ENCODE data around the gene VPS8.
A peak's percentile ranks its signal among the peaks of the same experiment; 100 is the strongest.
"Not testable (repeated sequence)": the region's sequence is repeated elsewhere in the genome, so short reads cannot be mapped to it uniquely, and the experiment has no call there.

The VPS8 gene

DNA sequence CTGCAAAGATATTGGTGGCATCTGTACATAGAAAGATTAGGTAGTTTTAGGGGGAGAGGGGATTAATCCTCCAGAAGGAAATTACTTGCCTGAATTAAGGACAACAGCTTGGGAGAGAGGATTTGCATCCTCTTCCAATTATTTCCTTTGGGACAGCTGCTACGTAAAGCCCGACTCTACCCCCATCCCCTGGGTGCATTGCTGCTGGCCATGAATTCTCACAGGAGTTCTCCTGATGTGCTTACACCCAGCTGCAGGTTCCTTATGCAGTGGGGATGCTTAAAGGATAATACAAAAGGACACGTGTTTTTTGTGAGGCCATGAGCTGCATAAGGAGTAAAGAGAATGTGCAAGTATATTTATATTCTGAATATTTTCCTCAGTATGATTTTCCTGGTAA is 132.3 kb downstream of the VPS8 start:
- Mint-ChIP-seq H3K27me3 (no peaks in the 10 kb centered on the region), H3K4me3 (no peak overlapping the region), H3K9me3 (no peaks in the 10 kb centered on the region), H3K4me1 (peaks cover 4% of the 10 kb centered on the region), H3K27ac (no peak overlapping the region), H3K36me3 (peaks cover 21% of the 10 kb centered on the region)

DNA sequence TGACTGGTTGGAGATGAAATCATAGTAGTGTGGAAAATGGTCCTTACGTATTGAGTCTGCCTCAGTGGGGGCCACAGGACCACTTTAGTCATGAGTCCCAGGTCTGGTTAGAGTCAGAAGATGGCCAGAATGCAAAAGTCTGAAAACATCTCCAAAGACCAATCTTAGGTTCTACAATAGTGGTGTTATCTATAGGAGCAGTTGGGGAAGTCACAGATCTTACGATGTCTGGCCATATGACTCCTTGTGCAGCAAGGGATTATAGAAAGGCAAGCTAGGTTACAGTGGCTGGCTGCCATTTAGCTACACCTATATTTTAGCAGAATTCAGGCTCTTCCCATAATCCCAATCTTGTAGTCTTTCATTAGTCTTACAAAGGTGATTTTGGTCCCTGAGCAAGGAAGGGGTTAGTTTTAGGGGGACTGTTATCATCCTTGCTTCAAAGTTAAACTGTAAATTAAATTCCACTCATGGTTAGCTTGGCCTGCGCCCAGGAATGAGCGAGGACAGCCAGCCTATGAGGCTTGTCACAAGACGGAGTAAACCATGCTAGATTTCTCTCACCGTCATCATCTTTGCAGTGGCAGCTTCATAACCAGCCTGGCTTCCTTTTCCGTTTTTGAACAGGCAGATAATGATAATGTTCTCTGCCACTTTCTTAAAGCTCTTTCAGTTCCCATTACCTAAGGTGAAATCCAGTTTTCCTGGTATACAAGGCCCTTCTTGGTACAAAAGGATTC is 134.1 kb downstream of the VPS8 start:
- no peak overlapping the region for H3K27ac Mint-ChIP-seq
- no peaks in the 10 kb centered on the region for H3K9me3 Mint-ChIP-seq
- no peaks in the 10 kb centered on the region for H3K27me3 Mint-ChIP-seq
- peaks cover 4% of the 10 kb centered on the region for H3K4me1 Mint-ChIP-seq
- peaks cover 19% of the 10 kb centered on the region for H3K36me3 Mint-ChIP-seq
- H3K4me3 Mint-ChIP-seq, result no peak overlapping the region

DNA sequence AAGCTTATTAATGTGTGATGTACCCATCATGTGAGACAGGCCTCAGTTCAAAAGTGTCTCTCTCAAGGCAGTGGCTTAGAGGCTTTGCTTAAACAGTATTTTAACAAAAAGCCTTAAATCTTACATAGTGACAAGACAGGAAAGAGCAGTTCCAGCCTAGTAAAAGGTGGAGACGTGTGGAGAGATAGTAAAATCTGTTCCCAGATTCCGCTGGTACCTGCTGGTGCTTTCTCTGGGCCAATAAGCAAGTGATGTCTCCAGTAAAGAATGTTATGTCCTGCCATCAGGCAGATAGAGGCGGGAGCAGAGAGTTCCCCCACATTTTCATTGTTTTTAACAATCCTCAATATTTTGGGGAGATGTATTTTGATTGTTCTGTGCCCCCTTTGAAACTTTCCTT is 135.0 kb downstream of the VPS8 start:
- H3K27me3 Mint-ChIP-seq, result no peaks in the 10 kb centered on the region
- H3K27ac Mint-ChIP-seq, result no peak overlapping the region
- H3K4me1 Mint-ChIP-seq, result peaks cover 4% of the 10 kb centered on the region
- H3K36me3 Mint-ChIP-seq, result peaks cover 19% of the 10 kb centered on the region
- H3K9me3 Mint-ChIP-seq, result no peaks in the 10 kb centered on the region
- H3K4me3 Mint-ChIP-seq, result no peak overlapping the region

DNA sequence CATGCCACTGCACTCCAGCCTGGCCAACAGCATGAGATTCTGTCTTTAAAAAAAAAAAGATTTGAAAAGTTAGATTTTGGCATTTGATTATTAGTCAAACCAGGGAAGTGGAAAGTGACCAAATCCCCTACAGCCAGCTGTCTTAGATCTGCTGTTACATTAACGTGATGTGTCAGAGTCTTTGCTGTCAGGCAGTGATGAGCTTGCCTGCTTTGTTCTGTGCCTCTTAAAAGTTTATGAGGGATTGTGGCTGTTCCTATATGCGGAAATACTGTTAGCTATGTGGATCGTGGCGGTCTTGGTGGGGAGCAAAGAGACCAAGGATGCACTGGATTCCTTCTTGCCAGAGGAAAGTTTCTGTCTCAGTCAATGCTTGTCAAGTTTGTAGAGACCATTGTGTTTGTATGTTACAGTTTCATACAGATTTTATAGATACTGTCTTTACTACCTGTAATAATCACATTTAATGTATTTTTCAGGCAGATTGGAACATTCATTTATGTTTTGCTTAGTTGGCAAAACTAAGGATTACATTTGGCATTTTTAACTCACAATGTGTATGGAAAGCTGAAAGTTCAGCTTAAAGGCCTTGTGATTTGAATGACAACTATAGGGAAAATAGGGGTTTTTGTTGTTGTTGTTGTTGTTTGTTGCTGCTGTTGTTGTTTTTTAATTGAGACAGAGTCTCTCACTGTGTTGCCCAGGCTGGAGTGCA is 137.4 kb downstream of the VPS8 start:
- peaks cover 15% of the 10 kb centered on the region for H3K36me3 Mint-ChIP-seq
- H3K4me3 Mint-ChIP-seq, result no peak overlapping the region
- no peaks in the 10 kb centered on the region for H3K9me3 Mint-ChIP-seq
- H3K4me1 Mint-ChIP-seq, result peaks cover 4% of the 10 kb centered on the region
- H3K27ac Mint-ChIP-seq, result no peak overlapping the region
- H3K27me3 Mint-ChIP-seq, result no peaks in the 10 kb centered on the region

DNA sequence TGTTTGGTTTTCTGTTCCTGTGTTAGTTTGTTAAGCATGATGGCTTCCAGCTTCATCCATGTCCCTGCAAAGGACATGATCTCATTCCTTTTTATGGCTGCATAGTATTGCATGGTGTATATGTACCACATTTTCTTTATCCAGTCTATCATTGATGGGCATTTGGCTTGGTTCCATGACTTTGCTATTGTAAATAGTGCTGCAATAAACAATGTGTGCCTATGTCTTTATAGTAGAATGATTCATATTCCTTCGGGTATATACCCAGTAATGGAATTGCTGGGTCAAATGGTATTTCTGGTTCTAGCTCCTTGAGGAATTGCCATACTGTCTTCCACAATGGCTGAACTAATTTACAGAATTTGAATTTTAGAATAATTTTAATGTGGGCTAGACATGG is 138.8 kb downstream of the VPS8 start:
- H3K9me3 Mint-ChIP-seq, H3K27me3 Mint-ChIP-seq, H3K4me1 Mint-ChIP-seq, H3K4me3 Mint-ChIP-seq: not testable (repeated sequence)
- peak overlapping the region; percentile 26 for H3K27ac Mint-ChIP-seq
- H3K36me3 Mint-ChIP-seq, result peaks cover 16% of the 10 kb centered on the region

DNA sequence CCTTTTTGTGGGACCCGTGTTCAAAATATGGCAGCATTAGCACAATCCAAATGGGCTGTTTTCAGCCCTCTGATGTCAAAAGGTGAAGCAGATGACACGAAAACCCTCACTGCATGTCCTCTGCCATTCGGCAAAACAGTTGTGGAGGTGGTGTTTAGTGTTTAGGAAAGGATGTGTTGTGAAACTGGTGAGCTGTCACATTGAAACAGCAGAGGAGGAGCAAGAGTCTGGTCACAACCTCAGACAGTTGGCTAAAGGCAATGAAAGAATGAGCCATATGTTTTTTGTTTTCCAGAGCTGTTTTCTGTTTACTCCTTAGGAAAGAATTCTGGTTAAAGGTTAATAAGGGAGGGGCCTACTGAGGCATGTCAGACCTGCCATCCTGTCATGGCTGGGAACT is 140.7 kb downstream of the VPS8 start:
- Mint-ChIP-seq H3K36me3 (peaks cover 18% of the 10 kb centered on the region), H3K27ac (no peak overlapping the region), H3K4me1 (no peaks in the 10 kb centered on the region), H3K27me3 (no peaks in the 10 kb centered on the region), H3K4me3 (no peak overlapping the region), H3K9me3 (no peaks in the 10 kb centered on the region)

DNA sequence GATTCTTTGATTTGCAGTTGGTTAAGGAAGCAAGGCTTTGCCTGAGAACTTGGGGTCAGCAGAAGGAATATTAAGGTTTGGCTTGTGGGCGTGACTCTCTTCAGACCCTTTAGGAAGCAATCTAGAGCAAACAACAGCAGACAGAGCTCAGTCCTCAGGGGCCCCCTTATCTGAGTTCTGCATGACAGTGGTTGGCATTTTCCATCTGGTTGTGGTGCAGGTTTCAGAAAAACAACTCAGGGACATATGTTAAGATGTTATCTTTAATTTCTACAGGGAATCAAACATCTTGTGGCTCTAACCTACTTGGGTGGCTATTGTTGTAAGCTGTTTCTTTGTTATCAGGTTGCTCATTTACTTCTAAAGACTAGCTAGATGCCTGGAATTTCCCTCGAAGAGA is 141.4 kb downstream of the VPS8 start:
- H3K27ac Mint-ChIP-seq, result no peak overlapping the region
- no peaks in the 10 kb centered on the region for H3K27me3 Mint-ChIP-seq
- peaks cover 24% of the 10 kb centered on the region for H3K36me3 Mint-ChIP-seq
- no peaks in the 10 kb centered on the region for H3K4me1 Mint-ChIP-seq
- H3K9me3 Mint-ChIP-seq, result no peaks in the 10 kb centered on the region
- no peak overlapping the region for H3K4me3 Mint-ChIP-seq

DNA sequence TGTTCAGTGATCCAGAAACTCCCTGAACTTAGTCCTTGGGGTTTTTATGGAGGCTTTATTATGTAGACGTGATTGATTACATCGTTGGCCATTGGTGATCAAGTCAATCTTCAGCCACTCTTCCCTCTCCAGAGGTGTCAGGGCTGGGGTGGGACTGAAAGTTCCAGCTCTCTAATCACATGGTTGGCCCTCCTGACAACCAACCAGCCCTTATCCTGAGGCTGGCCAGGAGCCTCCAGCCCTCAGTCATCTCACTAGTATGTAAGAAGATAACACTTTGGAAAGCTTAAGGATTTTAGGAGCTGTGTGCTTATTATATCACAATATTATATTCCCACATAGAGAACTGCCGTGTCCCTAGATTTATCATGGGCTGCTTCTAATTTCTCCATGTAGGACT is 142.3 kb downstream of the VPS8 start:
- Mint-ChIP-seq H3K27me3 (no peaks in the 10 kb centered on the region), H3K4me1 (no peaks in the 10 kb centered on the region), H3K4me3 (no peak overlapping the region), H3K27ac (no peak overlapping the region), H3K36me3 (peaks cover 27% of the 10 kb centered on the region), H3K9me3 (no peaks in the 10 kb centered on the region)

DNA sequence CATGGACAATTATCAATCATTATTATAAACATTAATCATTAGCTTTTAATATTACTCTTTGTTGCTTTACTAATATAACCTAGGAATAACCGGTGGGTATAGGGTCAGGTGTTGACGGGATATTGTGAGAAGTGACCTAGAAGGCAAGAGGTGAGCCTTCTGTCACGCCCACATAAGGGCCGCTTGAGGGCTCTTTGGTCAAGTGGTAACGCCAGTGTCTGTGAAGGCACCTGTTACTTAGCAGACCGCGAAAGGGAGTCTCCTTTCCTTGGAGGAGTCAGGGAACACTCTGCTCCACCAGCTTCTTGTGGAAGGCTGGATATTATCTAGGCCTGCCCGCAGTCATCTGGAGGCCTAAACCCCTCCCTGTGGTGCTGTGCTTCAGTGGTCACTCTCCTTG is 142.9 kb downstream of the VPS8 start:
- H3K27me3 Mint-ChIP-seq, H3K9me3 Mint-ChIP-seq, H3K27ac Mint-ChIP-seq, H3K4me3 Mint-ChIP-seq, H3K4me1 Mint-ChIP-seq: not testable (repeated sequence)
- H3K36me3 Mint-ChIP-seq, result peaks cover 24% of the 10 kb centered on the region

DNA sequence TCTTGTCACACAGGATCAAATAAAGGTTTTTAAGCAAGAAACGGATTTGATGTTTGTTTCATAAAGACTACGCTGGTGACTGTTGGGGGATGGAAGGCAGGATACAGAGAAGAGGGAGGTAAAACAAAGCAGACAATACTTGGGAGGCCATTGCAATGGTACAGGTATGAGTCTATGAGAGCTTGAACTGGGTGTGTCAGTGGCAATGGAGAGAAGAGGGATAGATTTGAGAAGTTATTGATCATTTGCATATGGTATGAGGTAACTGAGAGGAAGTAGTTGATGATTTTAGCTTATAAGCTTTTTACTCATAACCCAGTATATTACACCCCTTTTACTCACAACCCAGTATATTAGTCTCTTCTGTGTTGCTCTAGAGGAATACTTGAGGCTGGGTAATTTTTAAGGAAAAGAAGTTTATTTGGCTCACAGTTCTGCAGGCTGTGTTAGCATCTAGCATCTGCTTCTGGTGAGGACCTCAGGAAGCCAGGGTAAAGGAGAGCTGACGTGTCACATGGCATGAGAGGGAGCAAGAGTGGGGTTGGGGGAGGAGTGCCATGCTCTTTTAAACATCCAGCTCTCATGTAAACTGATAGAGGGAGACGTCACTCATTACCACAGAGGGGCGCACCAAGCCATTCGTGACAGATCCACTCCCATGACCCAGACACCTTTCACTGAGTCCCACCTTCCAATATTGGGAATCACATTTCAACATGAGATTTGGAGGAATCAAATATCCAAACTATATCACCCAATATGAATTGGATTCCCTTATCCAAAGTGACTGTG is 153.9 kb downstream of the VPS8 start:
- Mint-ChIP-seq H3K9me3 (no peaks in the 10 kb centered on the region), H3K4me3 (no peak overlapping the region), H3K27ac (no peak overlapping the region), H3K27me3 (no peaks in the 10 kb centered on the region), H3K36me3 (peaks cover 20% of the 10 kb centered on the region), H3K4me1 (peaks cover 14% of the 10 kb centered on the region)

DNA sequence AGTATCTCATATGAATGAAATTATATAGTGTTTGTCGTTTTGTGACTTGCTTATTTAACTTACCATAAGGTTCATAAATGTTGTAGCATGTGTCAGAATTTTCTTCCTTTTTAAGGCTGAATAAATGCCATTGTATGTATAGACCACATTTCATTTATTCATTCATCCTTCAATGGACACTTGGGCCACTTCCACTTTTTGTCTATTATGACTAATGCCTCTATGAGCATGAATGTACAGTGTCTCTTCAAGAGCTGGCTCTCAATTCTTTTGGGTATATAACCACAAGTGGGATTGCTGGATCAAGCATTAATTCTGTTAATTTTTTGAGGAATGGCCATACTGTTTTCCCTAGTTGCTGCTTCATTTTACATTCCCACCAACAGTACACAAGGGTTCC is 156.1 kb downstream of the VPS8 start:
- no peaks in the 10 kb centered on the region for H3K27me3 Mint-ChIP-seq
- H3K27ac Mint-ChIP-seq, result no peak overlapping the region
- H3K9me3 Mint-ChIP-seq, result no peaks in the 10 kb centered on the region
- H3K4me1 Mint-ChIP-seq, result peaks cover 14% of the 10 kb centered on the region
- H3K36me3 Mint-ChIP-seq, result peaks cover 32% of the 10 kb centered on the region
- no peak overlapping the region for H3K4me3 Mint-ChIP-seq

DNA sequence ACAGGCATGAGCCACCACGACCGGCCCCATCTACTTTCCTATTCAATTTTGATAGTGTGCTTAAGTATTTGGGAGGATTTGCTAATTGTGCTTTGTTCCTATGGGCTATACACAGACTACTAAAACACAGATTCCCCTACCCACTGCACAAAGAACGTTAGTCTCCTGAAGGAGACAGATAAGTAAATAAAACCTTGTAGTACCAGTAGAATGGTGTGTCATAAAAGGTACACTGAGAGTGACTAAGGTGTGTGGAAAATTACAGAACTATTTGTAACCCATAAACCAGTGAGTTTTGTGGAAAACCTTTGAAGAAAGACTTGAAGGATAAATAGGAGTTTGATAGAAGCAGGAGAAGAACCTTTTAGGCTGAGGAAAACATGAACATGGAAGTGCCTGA is 158.2 kb downstream of the VPS8 start:
- no peak overlapping the region for H3K27ac Mint-ChIP-seq
- H3K4me3 Mint-ChIP-seq, result no peak overlapping the region
- no peaks in the 10 kb centered on the region for H3K27me3 Mint-ChIP-seq
- peaks cover 11% of the 10 kb centered on the region for H3K9me3 Mint-ChIP-seq
- peaks cover 51% of the 10 kb centered on the region for H3K36me3 Mint-ChIP-seq
- peaks cover 14% of the 10 kb centered on the region for H3K4me1 Mint-ChIP-seq

DNA sequence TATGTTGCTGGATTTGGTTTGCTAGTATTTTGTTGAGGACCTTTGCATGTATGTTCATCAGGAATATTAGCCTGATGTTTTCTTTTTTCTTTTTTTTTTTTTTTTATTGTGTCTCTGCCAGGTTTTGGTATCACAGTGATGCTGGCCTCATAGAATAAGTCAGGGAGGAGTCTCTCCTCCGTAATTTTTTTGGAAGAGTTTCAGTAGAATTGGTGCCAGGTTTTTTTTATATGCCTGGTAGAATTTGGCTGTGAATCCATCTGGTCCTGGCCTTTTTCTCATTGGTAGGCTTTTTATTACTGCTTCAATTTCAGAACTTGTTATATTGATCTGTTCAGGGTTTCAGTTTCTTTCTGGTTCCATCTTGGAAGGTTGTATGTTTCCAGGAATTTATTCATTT is 165.8 kb downstream of the VPS8 start:
- peaks cover 23% of the 10 kb centered on the region for H3K4me1 Mint-ChIP-seq
- H3K4me3 Mint-ChIP-seq, result no peak overlapping the region
- peaks cover 64% of the 10 kb centered on the region for H3K36me3 Mint-ChIP-seq
- H3K9me3 Mint-ChIP-seq, result peaks cover 25% of the 10 kb centered on the region
- no peak overlapping the region for H3K27ac Mint-ChIP-seq
- H3K27me3 Mint-ChIP-seq, result no peaks in the 10 kb centered on the region

DNA sequence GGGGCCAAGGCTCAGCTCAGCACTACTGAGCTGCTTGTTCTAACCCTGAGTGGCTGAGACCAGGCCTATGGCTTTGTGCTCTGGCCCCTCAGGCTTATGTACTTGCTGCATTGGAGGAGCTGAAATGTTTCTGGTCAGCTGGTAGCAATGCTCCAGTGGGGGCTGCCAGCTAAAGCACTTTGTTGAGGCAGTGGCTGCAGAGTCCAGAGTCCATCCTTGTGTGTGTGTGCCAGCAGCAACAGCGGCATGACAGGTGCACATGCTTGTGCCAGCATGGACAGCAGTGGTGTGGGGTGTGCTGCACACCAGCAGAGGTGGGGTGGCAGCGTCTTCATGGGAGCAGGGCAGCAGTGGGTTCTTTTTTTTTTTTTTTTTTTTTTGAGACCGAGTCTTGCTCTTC is 169.1 kb downstream of the VPS8 start:
- Mint-ChIP-seq H3K4me3 (no peak overlapping the region), H3K27ac (no peak overlapping the region), H3K27me3 (no peaks in the 10 kb centered on the region), H3K9me3 (peaks cover 13% of the 10 kb centered on the region), H3K4me1 (peaks cover 23% of the 10 kb centered on the region), H3K36me3 (peaks cover 44% of the 10 kb centered on the region)

DNA sequence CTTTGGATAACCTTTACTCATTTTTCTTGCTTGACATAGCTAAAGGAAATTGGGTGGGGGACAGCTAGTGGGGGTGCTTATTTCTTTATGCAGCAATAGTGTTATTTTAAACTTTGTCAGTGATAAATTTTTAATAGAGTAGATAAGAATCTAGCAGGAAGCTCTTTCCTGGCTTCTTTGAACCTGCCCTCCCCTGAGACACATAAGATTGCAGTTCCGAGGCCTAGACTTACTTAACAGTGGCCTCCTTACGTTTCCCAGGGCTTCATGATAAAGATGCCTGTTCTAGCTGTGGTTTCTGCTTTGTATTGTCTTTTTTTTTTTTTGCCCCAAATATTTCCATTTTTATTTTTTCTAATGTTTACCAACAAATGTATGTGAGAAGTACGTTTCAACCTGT is 170.1 kb downstream of the VPS8 start:
- H3K4me3 Mint-ChIP-seq, result no peak overlapping the region
- H3K36me3 Mint-ChIP-seq, result peaks cover 38% of the 10 kb centered on the region
- H3K27me3 Mint-ChIP-seq, result no peaks in the 10 kb centered on the region
- H3K9me3 Mint-ChIP-seq, result peaks cover 7% of the 10 kb centered on the region
- H3K27ac Mint-ChIP-seq, result no peak overlapping the region
- H3K4me1 Mint-ChIP-seq, result peaks cover 21% of the 10 kb centered on the region

DNA sequence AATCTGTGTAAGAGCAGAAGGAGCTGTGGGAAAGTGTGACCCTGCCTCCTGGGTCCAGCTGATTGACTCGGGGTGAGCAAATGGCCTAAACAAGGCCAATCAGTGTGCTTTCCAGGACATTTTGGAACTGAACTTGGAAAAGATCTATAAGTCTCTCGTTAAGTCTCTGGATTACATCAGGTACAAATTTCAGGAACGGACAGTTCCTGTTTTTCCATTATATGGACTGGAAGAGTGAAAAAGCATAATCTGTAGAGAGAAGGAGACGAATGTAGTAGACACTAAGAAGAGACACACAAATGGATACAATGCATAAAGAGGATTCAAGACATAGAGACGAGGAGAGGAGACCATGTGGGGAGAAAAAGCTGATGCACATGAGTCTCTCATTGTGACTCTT is 173.6 kb downstream of the VPS8 start:
- H3K4me3 Mint-ChIP-seq, result no peak overlapping the region
- H3K27me3 Mint-ChIP-seq, result no peaks in the 10 kb centered on the region
- peaks cover 6% of the 10 kb centered on the region for H3K4me1 Mint-ChIP-seq
- H3K27ac Mint-ChIP-seq, result no peak overlapping the region
- H3K9me3 Mint-ChIP-seq, result no peaks in the 10 kb centered on the region
- H3K36me3 Mint-ChIP-seq, result peaks cover 34% of the 10 kb centered on the region

Data from activated naive CD4-positive, alpha-beta T cell treated with anti-CD3 and anti-CD28 coated beads, Interleukin-2, amount 50 U/mL, for 24 hours (primary cell).